Endothelial cell of umbilical vein (primary cell): ENCODE results near the gene RNPEPL1. TPM values are rescaled to one million over a fixed set of nuclear protein-coding genes. Genes with fewer than 3 reads are reported as not detected.

ENCODE experiments used
- BruUV-seq: library from RNA; stranded (reverse); fragments of 400-500 nt; replicated peaks from 2 replicates; lab custom pipeline; 2021; lab: Mats Ljungman, UMichigan
- CTCF ChIA-PET: fragments of 300-600, 350-600 bp; sonication (Branson Sonifier 250); formaldehyde crosslinking; loops from one replicate; lab custom pipeline; 2021; ENCODE audit warnings: antibody characterized with exemption, inconsistent platforms; lab: Charles Lee
- POLR2A ChIA-PET: fragments of 300-600, 350-600 bp; sonication (Branson Sonifier 250); formaldehyde crosslinking; loops from one replicate; lab custom pipeline; 2021; ENCODE audit warnings: antibody characterized with exemption, inconsistent platforms; lab: Charles Lee
- DNase-seq: peaks from one replicate; pipeline ENCODE4 v3.0.0-alpha.2; 2011; ENCODE audit warnings: low read depth, low spot score
- FAIRE-seq: peaks from 2 replicates; lab custom pipeline; 2011; peaks lifted over from hg19 to GRCh38; lab: Jason Lieb, UNC
- H2AFZ ChIP-seq: 2 replicates; pipeline ENCODE4 v1.6.0; 2012; ENCODE audit warnings: low read depth, low read length, control low read depth, inconsistent platforms
- H3K27ac ChIP-seq: 2 replicates; pipeline ENCODE4 v1.5.1; 2011; ENCODE audit warnings: low read depth, mild to moderate bottlenecking, control low read depth, low read length, moderate library complexity; ENCODE audit not compliant: insufficient read depth
- H3K27me3 ChIP-seq, 2 experiments: 2 replicates each; pipeline versions ENCODE4 v1.6.0 to v1.6.1; 2011; ENCODE audit warnings: low read length in 2 of 2, mixed read lengths in 1 of 2; ENCODE audit not compliant: control insufficient read depth in 2 of 2, insufficient read depth in 2 of 2
- H3K36me3 ChIP-seq, 2 experiments: 2 replicates in 1 of 2; 3 replicates in 1 of 2; pipeline ENCODE4 v1.5.1; 2011; ENCODE audit warnings: low read length in 2 of 2, mild to moderate bottlenecking in 1 of 2, moderate library complexity in 1 of 2; ENCODE audit not compliant: control insufficient read depth in 2 of 2, insufficient read depth in 2 of 2; ENCODE audit errors: extremely low read depth in 1 of 2
- H3K4me1 ChIP-seq: 3 replicates; pipeline ENCODE4 v1.5.1; 2011; ENCODE audit warnings: mild to moderate bottlenecking, low read length; ENCODE audit not compliant: control insufficient read depth, insufficient read depth; ENCODE audit errors: extremely low read depth
- H3K4me2 ChIP-seq: 2 replicates; pipeline ENCODE4 v1.6.1; 2011; ENCODE audit warnings: low read length, control low read depth, mixed read lengths; ENCODE audit not compliant: insufficient read depth
- H3K4me3 ChIP-seq, 3 experiments: fragments of 200-600 bp in 1 of 3; sonication (generic), shearing (Covaris generic) in 1 of 3; replicated peaks in 1 of 3; 2 replicates each; pipeline ENCODE4 v1.5.1; 2011 to 2016; ENCODE audit warnings: control low read depth in 3 of 3, low read length in 3 of 3, mild to moderate bottlenecking in 2 of 3, inconsistent platforms in 1 of 3, low read depth in 1 of 3, moderate library complexity in 1 of 3; ENCODE audit not compliant: insufficient read depth in 1 of 3
- H3K79me2 ChIP-seq: 2 replicates; pipeline ENCODE4 v1.6.0; 2012; ENCODE audit warnings: low read length, inconsistent platforms; ENCODE audit not compliant: control insufficient read depth, insufficient read depth
- H3K9ac ChIP-seq: replicated peaks from 2 replicates; pipeline ENCODE3; 2011; ENCODE audit warnings: low read length, control low read depth; ENCODE audit not compliant: insufficient read depth; ENCODE audit errors: extremely low read depth
- H3K9me1 ChIP-seq: replicated peaks from 3 replicates; pipeline ENCODE4 v1.6.0; 2011; ENCODE audit warnings: mild to moderate bottlenecking, low read length; ENCODE audit not compliant: control insufficient read depth, insufficient read depth; ENCODE audit errors: extremely low read depth
- H3K9me3 ChIP-seq: replicated peaks from 2 replicates; pipeline ENCODE4 v1.5.1; 2012; ENCODE audit warnings: low read length, inconsistent platforms; ENCODE audit not compliant: control insufficient read depth, insufficient read depth
- H4K20me1 ChIP-seq: replicated peaks from 2 replicates; pipeline ENCODE3; 2011; ENCODE audit warnings: mild to moderate bottlenecking, low read length; ENCODE audit not compliant: control insufficient read depth, insufficient read depth; ENCODE audit errors: extremely low read depth
- EZH2 ChIP-seq: IDR thresholded peaks from 2 replicates; pipeline ENCODE4 v1.6.1; 2012; ENCODE audit warnings: borderline replicate concordance, low read depth, mild to moderate bottlenecking, moderate library complexity, low read length, inconsistent platforms; ENCODE audit not compliant: severe bottlenecking
- FOS ChIP-seq: IDR thresholded peaks from 2 replicates; pipeline ENCODE4 v1.6.1; 2011; ENCODE audit warnings: mild to moderate bottlenecking, low read length, moderate library complexity, borderline replicate concordance; ENCODE audit not compliant: insufficient read depth
- GATA2 ChIP-seq: IDR thresholded peaks from 2 replicates; pipeline ENCODE4 v1.7.0; 2011; ENCODE audit warnings: low read depth, mild to moderate bottlenecking, moderate library complexity, mixed read lengths, low read length; ENCODE audit not compliant: insufficient read length, insufficient read depth
- JUN ChIP-seq: IDR thresholded peaks from 2 replicates; pipeline ENCODE4 v1.6.1; 2011; ENCODE audit warnings: borderline replicate concordance, low read depth; ENCODE audit not compliant: insufficient read length, insufficient read depth
- MYC ChIP-seq: IDR thresholded peaks from one replicate; pipeline ENCODE4 v1.6.1; 2011; ENCODE audit warnings: mild to moderate bottlenecking, low read depth, low read length
- POLR2A ChIP-seq: IDR thresholded peaks from 2 replicates; pipeline ENCODE4 v1.6.1; 2012; ENCODE audit warnings: low read depth, mild to moderate bottlenecking, control low read depth, low read length
- POLR2AphosphoS5 ChIP-seq: IDR thresholded peaks from 2 replicates; pipeline ENCODE4 v1.6.1; 2012; ENCODE audit warnings: low read depth, mild to moderate bottlenecking, control low read depth, low read length, moderate library complexity; ENCODE audit not compliant: insufficient read depth
- dilution Hi-C: fragments of 300-500 bp; cut with MboI; formaldehyde crosslinking; loops from one replicate; pipeline ENCODE4 v1.15.0; 2019; ENCODE audit warnings: low sequenced_read_pairs; ENCODE audit not compliant: extremely low pct_ligation_motif_present
- intact Hi-C: fragments of 100-400 bp; cut with micrococcal nuclease; formaldehyde crosslinking; loops from one replicate; pipeline ENCODE4 v1.10.0; 2022
- polyA plus RNA-seq, 4 experiments: library from polyadenylated mRNA; depleted of rRNA in 3 of 4; stranded (reverse) in 3 of 4; unstranded in 1 of 4; fragments of >200 nt; gene quantifications; 2 replicates each; pipeline versions ENCODE4 v1.2.1 to v1.2.3, GENCODE V29; 2011 to 2012; ENCODE audit warnings: missing spikeins in 1 of 4
- total RNA-seq: library from RNA; stranded (reverse); gene quantifications from 2 replicates; pipeline ENCODE4 v1.2.3, GENCODE V29; 2021
- TF ChIP-seq, protein P1 (sequence below): IDR thresholded peaks from 2 replicates; pipeline ENCODE4 v1.6.1; 2011; ENCODE audit not compliant: insufficient read depth, insufficient read length
- TF ChIP-seq, protein P2 (sequence below), 2 donors: IDR thresholded peaks; 1 replicate in 1 of 2; 2 replicates in 1 of 2; pipeline ENCODE4 v1.5.1; 2011; ENCODE audit warnings: low read length in 2 of 2, mild to moderate bottlenecking in 2 of 2, moderate library complexity in 2 of 2, control low read depth in 1 of 2, inconsistent platforms in 1 of 2, low read depth in 1 of 2; ENCODE audit not compliant: insufficient read depth in 1 of 2; ENCODE audit errors: extremely low read depth in 1 of 2

Gene RNPEPL1
- total and polyA plus RNA-seq, 2 donors (not counting 3 experiments of a cell fraction or from before 2014, with no cell fraction given) = 35.8 to 67.1 TPM

DNA sequence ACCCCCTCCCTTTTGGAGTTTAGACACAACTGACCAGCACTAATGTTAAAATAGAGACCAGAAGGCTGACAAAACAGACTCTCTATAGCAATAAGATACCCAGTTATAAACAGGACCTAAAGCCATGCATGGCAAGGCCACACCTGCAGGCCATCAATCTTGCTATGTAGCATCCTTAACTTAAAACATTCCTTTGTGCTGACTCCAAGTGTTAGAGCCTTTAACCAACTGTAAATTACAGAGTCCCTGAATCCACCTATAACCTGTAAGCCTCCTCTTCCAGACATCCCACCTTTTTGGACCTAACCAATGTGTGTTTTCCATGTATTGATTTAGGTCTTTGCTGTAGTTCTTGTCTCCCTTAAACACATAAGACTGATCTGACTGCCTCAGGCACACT is 28.4 kb upstream of the RNPEPL1 start:
- Histone ChIP-seq H3K9me1 (no peaks in the 10 kb centered on the region), H3K4me1 (no peaks in the 10 kb centered on the region), H3K27me3 (no peaks in the 10 kb centered on the region), H3K9ac (no peak overlapping the region), H2AFZ (no peak overlapping the region), H3K4me2 (no peak overlapping the region), H3K9me3 (no peaks in the 10 kb centered on the region), H3K36me3 (peaks cover 0 to 2% of the 10 kb centered on the region in 2 experiments), H3K79me2 (no peaks in the 10 kb centered on the region), H4K20me1 (no peaks in the 10 kb centered on the region), H3K27ac (no peak overlapping the region), H3K4me3 (no peak overlapping the region)
- CTCF ChIA-PET = no interaction called here
- DNase-seq (no peak), FAIRE-seq (no peak)
- POLR2A ChIA-PET = no interaction called here
- dilution Hi-C loops (no loop called here), intact Hi-C loops (no loop called here)
- no peak for TF ChIP-seq GATA2
- TF ChIP-seq POLR2AphosphoS5 = no peak
- no peak for TF ChIP-seq POLR2A
- no peak for TF ChIP-seq MYC
- TF ChIP-seq, protein P1, sequence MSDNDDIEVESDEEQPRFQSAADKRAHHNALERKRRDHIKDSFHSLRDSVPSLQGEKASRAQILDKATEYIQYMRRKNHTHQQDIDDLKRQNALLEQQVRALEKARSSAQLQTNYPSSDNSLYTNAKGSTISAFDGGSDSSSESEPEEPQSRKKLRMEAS = no peak
- TF ChIP-seq, protein P2, sequence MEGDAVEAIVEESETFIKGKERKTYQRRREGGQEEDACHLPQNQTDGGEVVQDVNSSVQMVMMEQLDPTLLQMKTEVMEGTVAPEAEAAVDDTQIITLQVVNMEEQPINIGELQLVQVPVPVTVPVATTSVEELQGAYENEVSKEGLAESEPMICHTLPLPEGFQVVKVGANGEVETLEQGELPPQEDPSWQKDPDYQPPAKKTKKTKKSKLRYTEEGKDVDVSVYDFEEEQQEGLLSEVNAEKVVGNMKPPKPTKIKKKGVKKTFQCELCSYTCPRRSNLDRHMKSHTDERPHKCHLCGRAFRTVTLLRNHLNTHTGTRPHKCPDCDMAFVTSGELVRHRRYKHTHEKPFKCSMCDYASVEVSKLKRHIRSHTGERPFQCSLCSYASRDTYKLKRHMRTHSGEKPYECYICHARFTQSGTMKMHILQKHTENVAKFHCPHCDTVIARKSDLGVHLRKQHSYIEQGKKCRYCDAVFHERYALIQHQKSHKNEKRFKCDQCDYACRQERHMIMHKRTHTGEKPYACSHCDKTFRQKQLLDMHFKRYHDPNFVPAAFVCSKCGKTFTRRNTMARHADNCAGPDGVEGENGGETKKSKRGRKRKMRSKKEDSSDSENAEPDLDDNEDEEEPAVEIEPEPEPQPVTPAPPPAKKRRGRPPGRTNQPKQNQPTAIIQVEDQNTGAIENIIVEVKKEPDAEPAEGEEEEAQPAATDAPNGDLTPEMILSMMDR (IDR thresholded peaks at IDR 0.05; ENCODE audit: extremely low read depth in 1 of 2, insufficient read depth in 1 of 2, low read depth in 1 of 2, low read length in 2 of 2) = no peak
- TF ChIP-seq FOS = no peak
- TF ChIP-seq JUN = no peak
- TF ChIP-seq EZH2 = no peak
- BruUV-seq = no TSS peak
